GM12801 (cell line): Measurements from ENCODE around the gene COL1A2.

ENCODE experiments used
- TF ChIP-seq, protein P1 (sequence below): IDR thresholded peaks from one replicate; pipeline ENCODE4 v1.5.1; 2011; ENCODE audit warnings: control low read depth; ENCODE audit not compliant: insufficient read length; ENCODE audit errors: extremely low read depth

Gene COL1A2

DNA sequence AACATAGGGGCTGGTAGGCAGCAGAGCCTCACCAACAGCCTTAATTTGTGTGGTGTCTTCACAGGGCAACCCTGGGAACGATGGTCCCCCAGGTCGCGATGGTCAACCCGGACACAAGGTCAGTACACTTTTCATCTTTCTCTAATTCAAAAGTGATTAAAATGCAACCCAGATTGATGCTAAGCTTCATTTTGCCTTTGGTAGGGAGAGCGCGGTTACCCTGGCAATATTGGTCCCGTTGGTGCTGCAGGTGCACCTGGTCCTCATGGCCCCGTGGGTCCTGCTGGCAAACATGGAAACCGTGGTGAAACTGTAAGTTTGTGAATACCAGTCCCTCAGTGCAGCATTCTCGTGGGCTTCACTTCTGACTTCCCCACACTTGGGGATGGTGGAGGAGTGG is 30.9 kb downstream of the COL1A2 start:
- TF ChIP-seq, protein P1, sequence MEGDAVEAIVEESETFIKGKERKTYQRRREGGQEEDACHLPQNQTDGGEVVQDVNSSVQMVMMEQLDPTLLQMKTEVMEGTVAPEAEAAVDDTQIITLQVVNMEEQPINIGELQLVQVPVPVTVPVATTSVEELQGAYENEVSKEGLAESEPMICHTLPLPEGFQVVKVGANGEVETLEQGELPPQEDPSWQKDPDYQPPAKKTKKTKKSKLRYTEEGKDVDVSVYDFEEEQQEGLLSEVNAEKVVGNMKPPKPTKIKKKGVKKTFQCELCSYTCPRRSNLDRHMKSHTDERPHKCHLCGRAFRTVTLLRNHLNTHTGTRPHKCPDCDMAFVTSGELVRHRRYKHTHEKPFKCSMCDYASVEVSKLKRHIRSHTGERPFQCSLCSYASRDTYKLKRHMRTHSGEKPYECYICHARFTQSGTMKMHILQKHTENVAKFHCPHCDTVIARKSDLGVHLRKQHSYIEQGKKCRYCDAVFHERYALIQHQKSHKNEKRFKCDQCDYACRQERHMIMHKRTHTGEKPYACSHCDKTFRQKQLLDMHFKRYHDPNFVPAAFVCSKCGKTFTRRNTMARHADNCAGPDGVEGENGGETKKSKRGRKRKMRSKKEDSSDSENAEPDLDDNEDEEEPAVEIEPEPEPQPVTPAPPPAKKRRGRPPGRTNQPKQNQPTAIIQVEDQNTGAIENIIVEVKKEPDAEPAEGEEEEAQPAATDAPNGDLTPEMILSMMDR, result no peak

DNA sequence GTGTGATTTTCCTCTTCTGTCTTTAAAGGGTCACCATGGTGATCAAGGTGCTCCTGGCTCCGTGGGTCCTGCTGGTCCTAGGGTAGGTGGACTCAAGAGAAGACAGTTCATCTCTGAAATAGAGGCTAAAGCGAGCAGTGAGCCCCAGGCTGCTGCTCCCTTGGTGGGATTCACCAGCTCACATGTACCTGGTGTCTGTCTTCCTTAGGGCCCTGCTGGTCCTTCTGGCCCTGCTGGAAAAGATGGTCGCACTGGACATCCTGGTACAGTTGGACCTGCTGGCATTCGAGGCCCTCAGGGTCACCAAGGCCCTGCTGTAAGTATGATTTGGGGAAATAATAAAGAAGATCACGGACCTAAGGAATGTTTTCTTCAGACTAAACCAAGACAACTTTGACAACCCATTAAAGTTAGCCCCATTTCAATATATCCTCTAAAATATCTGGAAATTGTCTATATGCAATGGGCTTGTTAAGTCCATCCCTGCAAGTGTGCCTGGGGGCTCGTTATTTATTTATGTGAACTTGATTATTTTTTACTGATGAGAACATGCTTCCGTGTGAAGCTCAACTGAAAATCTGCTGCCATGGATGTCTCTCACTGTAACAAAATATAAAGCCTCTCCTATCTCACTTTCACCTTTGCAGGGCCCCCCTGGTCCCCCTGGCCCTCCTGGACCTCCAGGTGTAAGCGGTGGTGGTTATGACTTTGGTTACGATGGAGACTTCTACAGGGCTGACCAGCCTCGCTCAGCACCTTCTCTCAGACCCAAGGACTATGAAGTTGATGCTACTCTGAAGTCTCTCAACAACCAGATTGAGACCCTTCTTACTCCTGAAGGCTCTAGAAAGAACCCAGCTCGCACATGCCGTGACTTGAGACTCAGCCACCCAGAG is 32.5 kb downstream of the COL1A2 start:
- TF ChIP-seq, protein P1, result no peak

DNA sequence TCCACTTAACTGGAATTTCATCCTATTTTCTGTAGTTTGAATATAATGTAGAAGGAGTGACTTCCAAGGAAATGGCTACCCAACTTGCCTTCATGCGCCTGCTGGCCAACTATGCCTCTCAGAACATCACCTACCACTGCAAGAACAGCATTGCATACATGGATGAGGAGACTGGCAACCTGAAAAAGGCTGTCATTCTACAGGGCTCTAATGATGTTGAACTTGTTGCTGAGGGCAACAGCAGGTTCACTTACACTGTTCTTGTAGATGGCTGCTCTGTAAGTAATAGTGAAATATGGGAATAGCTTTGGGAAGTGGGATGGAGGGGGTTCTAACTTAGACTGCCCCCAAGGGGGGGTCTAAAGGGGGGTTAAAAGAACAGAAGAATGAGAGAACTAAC is 34.5 kb downstream of the COL1A2 start:
- TF ChIP-seq, protein P1, result no peak

DNA sequence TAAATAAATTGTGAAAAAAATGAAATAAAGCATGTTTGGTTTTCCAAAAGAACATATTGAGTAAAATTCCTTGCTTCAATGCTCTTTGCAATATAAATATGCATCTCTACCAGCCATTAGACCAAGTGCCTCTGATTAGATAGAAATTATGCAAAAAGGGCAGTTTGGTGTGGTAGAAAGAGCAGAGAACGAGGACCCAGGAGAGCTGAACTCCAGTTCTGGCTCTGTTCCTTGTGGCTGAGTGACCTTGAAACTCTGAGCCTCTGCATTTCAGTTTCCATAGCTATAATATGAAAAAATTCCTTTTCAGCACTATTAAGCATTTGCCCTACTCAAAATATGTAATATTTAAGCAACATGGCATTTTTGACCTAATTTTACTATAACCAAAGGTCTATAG is 36.5 kb downstream of the COL1A2 start:
- TF ChIP-seq, protein P1, result no peak

DNA sequence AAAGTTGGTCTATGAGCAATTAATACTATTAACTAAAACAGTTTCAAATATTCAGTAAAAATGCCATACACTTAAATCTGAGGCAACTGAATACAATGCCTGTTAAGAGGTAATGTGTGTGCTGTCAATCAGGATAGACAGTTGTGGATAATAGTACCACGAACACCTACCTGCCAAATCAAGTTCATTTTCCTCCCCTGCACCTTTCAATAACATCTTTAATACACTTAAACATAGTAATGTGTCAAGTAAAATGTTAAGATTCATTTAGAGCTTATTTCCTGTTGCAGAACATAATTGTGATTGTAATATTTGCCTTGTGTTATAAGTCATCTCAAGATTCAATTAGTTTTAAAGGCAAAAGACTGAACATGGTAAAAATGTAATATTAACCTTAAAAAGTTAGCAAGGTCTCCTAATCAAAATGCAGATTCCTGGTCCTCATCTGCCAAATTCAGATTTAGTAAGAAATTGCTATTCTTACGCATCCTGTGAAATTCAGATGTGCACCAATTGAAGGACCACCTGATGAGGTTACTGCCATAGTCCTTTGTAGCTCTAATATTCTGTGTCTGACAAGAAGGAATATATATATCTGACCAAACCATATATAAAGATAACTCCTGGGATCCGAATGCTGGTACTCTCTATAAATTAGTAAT is 37.1 kb downstream of the COL1A2 start:
- TF ChIP-seq, protein P1, result no peak

DNA sequence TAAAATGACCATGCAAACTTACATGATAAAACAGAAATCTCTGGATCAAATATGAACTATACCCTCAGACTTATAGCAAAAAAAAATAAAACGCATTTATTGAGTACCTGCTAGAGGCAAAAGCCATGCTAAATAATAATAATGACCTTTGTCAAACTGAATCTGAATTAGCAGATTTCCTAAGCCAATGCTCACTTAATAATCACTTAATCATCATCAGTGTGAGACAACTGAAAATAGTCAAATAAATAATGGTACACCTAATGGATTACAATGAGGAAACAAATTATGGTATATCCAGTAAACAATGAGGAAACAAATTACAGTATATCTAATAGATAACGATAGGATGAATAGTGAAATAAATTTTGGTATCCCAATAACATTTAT is 37.6 kb downstream of the COL1A2 start:
- TF ChIP-seq, protein P1, result no peak

DNA sequence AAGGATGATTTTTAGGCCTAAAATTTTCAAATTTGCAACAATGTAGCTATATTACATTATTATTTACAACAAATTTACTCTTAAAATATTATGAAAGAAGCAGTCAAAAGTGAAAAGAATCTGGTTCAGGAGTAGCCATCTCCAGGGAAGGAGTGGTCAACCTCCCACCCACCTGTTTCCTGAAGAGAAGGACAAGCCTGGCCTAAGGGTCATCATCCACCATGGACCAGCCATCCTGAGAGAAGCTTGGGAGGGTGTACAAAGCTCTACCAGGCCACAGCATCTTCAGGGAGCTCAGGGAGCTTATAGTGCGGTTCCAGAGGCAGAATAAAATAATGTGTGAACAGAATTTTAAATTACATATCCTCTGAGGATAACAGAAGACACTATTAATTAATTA is 38.1 kb downstream of the COL1A2 start:
- TF ChIP-seq, protein P1, result no peak
